Small intestine (tissue), 7 donors: ENCODE data around the gene PGS1. TPM values are rescaled to one million over a fixed set of nuclear protein-coding genes. Genes with fewer than 3 reads are reported as not detected.

Experiments used
- DNase-seq, 2 donors: peaks; one replicate each; pipeline versions ENCODE4 v3.0.0 to v3.0.0-alpha.2; 2013
- FAIRE-seq: peaks from 2 replicates; lab custom pipeline; 2012; peaks lifted over from hg19 to GRCh38; lab: Jason Lieb, UNC
- H3K27ac ChIP-seq, 3 donors: one replicate each; pipeline ENCODE4 v1.5.1; 2013; ENCODE audit warnings: low read length in 2 of 3, mild to moderate bottlenecking in 2 of 3, control low read depth in 1 of 3, inconsistent platforms in 1 of 3, low read depth in 1 of 3, moderate library complexity in 1 of 3
- H3K27me3 ChIP-seq, 3 donors: one replicate each; pipeline ENCODE4 v1.6.1; 2013; ENCODE audit warnings: low read length in 3 of 3, inconsistent platforms in 1 of 3; ENCODE audit not compliant: control insufficient read depth in 3 of 3, insufficient read depth in 3 of 3
- H3K36me3 ChIP-seq, 3 donors: one replicate each; pipeline ENCODE4 v1.6.1; 2013; ENCODE audit warnings: low read length in 3 of 3, inconsistent platforms in 1 of 3, low read depth in 1 of 3, mild to moderate bottlenecking in 1 of 3, moderate library complexity in 1 of 3; ENCODE audit not compliant: control insufficient read depth in 3 of 3, insufficient read depth in 2 of 3
- H3K4me1 ChIP-seq, 3 donors: one replicate each; pipeline ENCODE4 v1.6.1; 2013; ENCODE audit warnings: low read length in 2 of 3, inconsistent platforms in 1 of 3, low read depth in 1 of 3, mild to moderate bottlenecking in 1 of 3, moderate library complexity in 1 of 3; ENCODE audit not compliant: control insufficient read depth in 3 of 3, insufficient read depth in 2 of 3
- H3K4me3 ChIP-seq, 3 donors: one replicate each; pipeline ENCODE4 v1.5.1; 2013; ENCODE audit warnings: low read length in 3 of 3, control low read depth in 1 of 3, inconsistent platforms in 1 of 3, low read depth in 1 of 3, mild to moderate bottlenecking in 1 of 3, moderate library complexity in 1 of 3
- H3K9me3 ChIP-seq, 2 donors: one replicate each; pipeline ENCODE4 v1.6.1; 2013; ENCODE audit warnings: low read depth in 1 of 2, low read length in 1 of 2; ENCODE audit not compliant: control insufficient read depth in 2 of 2, insufficient read depth in 1 of 2
- WGBS, 3 donors: extraction: QIAGEN DNeasy Blood & Tissue Kit; methylation state at CpG; one replicate each; pipeline ENCODE4 v1.1.7; 2013; 5-methylcytosine and 5-hydroxymethylcytosine counted together
- polyA plus RNA-seq, 4 donors: library from polyadenylated mRNA; stranded (reverse) in 3 of 4; unstranded in 1 of 4; fragments of 200-250 nt in 3 of 4; fragments of 120-200 nt in 1 of 4; gene quantifications; one replicate each; pipeline versions ENCODE4 v1.2.1 to v1.2.3, GENCODE V29; 2013
- donor health status: healthy with polysubstance abuse.
- donor health status: control.
- donor health status: control.
- donor health status: Bipolar disorder and iron deficiency.
- donor health status: healthy.

Gene PGS1
- polyA plus RNA-seq, 4 donors: 14.9 to 34.9 (median 20.5) TPM

GRCh38 chr17:78391051-78391431 lies 12.6 kb downstream of the PGS1 start:
- H3K36me3 ChIP-seq: peaks cover 2 to 55% (median 9%) of the 10 kb centered on the region in 3 donors
- H3K27me3 ChIP-seq: no peaks in the 10 kb centered on the region
- peaks cover 2 to 11% (median 6%) of the 10 kb centered on the region in 3 donors for H3K4me1 ChIP-seq
- H3K27ac ChIP-seq: peak overlapping the region in 2 of 3 donors; percentile 12 to 33
- no peaks in the 10 kb centered on the region for H3K9me3 ChIP-seq
- whole genome bisulfite sequencing, 3 donors: 94 to 97% (median 96%) methylated on average over 11 of the region's 11 CpGs
- no peak for DNase-seq
- FAIRE-seq: no peak
- H3K4me3 ChIP-seq: no peak overlapping the region

GRCh38 chr17:78391843-78392242 lies 13.4 kb downstream of the PGS1 start:
- Histone ChIP-seq H3K27me3 (no peaks in the 10 kb centered on the region), H3K36me3 (peaks cover 2 to 58% (median 13%) of the 10 kb centered on the region in 3 donors), H3K27ac (peak overlapping the region in 1 of 3 donors; percentile 12), H3K9me3 (no peaks in the 10 kb centered on the region), H3K4me1 (peaks cover 0 to 5% (median 0%) of the 10 kb centered on the region in 3 donors), H3K4me3 (no peak overlapping the region)
- DNase-seq (no peak), FAIRE-seq (no peak)
- 46 to 60% (median 53%) methylated on average over 4 of the region's 4 CpGs for WGBS, 3 donors

GRCh38 chr17:78392295-78392694 lies 13.8 kb downstream of the PGS1 start:
- H3K9me3 ChIP-seq: no peaks in the 10 kb centered on the region
- no peak for FAIRE-seq
- no peak overlapping the region for H3K27ac ChIP-seq
- H3K4me3 ChIP-seq: no peak overlapping the region
- WGBS, 3 donors: 94 to 96% (median 96%) methylated on average over 6 of the region's 6 CpGs
- DNase-seq: no peak
- H3K4me1 ChIP-seq: peaks cover 0 to 5% (median 0%) of the 10 kb centered on the region in 3 donors
- H3K27me3 ChIP-seq: no peaks in the 10 kb centered on the region
- peaks cover 2 to 61% (median 13%) of the 10 kb centered on the region in 3 donors for H3K36me3 ChIP-seq

GRCh38 chr17:78393575-78393974 lies 15.1 kb downstream of the PGS1 start:
- H3K9me3 ChIP-seq: no peaks in the 10 kb centered on the region
- no peaks in the 10 kb centered on the region for H3K27me3 ChIP-seq
- FAIRE-seq (no peak), DNase-seq (no peak)
- H3K4me1 ChIP-seq: peaks cover 0 to 3% (median 0%) of the 10 kb centered on the region in 3 donors
- H3K4me3 ChIP-seq: no peak overlapping the region
- H3K36me3 ChIP-seq: peaks cover 6 to 71% (median 13%) of the 10 kb centered on the region in 3 donors
- 88 to 92% (median 89%) methylated on average over 4 of the region's 4 CpGs for WGBS, 3 donors
- H3K27ac ChIP-seq: no peak overlapping the region

- H3K4me3 ChIP-seq: no peak overlapping the region
- H3K27me3 ChIP-seq: no peaks in the 10 kb centered on the region
- no peaks in the 10 kb centered on the region for H3K4me1 ChIP-seq
- no peak overlapping the region for H3K27ac ChIP-seq
- no peaks in the 10 kb centered on the region for H3K9me3 ChIP-seq
- H3K36me3 ChIP-seq: peaks cover 6 to 75% (median 17%) of the 10 kb centered on the region in 3 donors
- DNase-seq (no peak), FAIRE-seq (no peak)
- 68 to 84% (median 68%) methylated on average over 7 of the region's 7 CpGs for WGBS, 3 donors
These were observed 15.8 kb downstream of the PGS1 start for GRCh38 chr17:78394209-78394608.

GRCh38 chr17:78395155-78395554 lies 16.7 kb downstream of the PGS1 start:
- Histone ChIP-seq H3K27ac (no peak overlapping the region), H3K9me3 (no peaks in the 10 kb centered on the region), H3K4me1 (no peaks in the 10 kb centered on the region), H3K36me3 (peaks cover 6 to 77% (median 21%) of the 10 kb centered on the region in 3 donors), H3K4me3 (no peak overlapping the region), H3K27me3 (no peaks in the 10 kb centered on the region)
- FAIRE-seq (no peak), DNase-seq (no peak)
- 83 to 93% (median 91%) methylated on average over 2 of the region's 2 CpGs for WGBS, 3 donors

- DNase-seq (no peak), FAIRE-seq (no peak)
- H3K36me3 ChIP-seq: peaks cover 6 to 83% (median 30%) of the 10 kb centered on the region in 3 donors
- peak overlapping the region in 1 of 3 donors; percentile 4 for H3K27ac ChIP-seq
- H3K4me3 ChIP-seq: no peak overlapping the region
- H3K27me3 ChIP-seq: no peaks in the 10 kb centered on the region
- H3K9me3 ChIP-seq: no peaks in the 10 kb centered on the region
- H3K4me1 ChIP-seq: no peaks in the 10 kb centered on the region
- 77 to 88% (median 85%) methylated on average over 14 of the region's 14 CpGs for WGBS, 3 donors
These were observed 18.2 kb downstream of the PGS1 start for GRCh38 chr17:78396441-78397337.

- no peak overlapping the region for H3K27ac ChIP-seq
- H3K4me3 ChIP-seq: no peak overlapping the region
- 71 to 87% (median 75%) methylated on average over 13 of the region's 13 CpGs for WGBS, 3 donors
- DNase-seq (no peak), FAIRE-seq (no peak)
- no peaks in the 10 kb centered on the region for H3K27me3 ChIP-seq
- H3K4me1 ChIP-seq: no peaks in the 10 kb centered on the region
- H3K9me3 ChIP-seq: no peaks in the 10 kb centered on the region
- peaks cover 6 to 87% (median 34%) of the 10 kb centered on the region in 3 donors for H3K36me3 ChIP-seq
These were observed 19.2 kb downstream of the PGS1 start for GRCh38 chr17:78397681-78398101.
